ENCODE results near the gene PYHIN1. TPM values are rescaled to one million over a fixed set of nuclear protein-coding genes. Genes with fewer than 3 reads are reported as not detected.

PYHIN1 gene
- total and polyA plus RNA-seq, 2 of the 4 experiments (the other 2 are of a cell fraction) = not detected

GRCh38 chr1:158962983-158963382 is 31.6 kb downstream of the PYHIN1 start:
- ChIA-PET POLR2A (ENCODE audit: unreplicated experiment) (no interaction called here), CTCF (interaction anchor here (1.4 kb wide), 1 partner anchor 14 kb away, joined by 3 read pairs; no protein-coding TSS in a partner anchor)
- Histone ChIP-seq H3K27me3 (ENCODE audit: control insufficient read depth, insufficient read depth, low read length) (no peaks in the 10 kb centered on the region), H3K4me3 (ENCODE audit: insufficient read depth, low read depth, low read length) (no peak overlapping the region), H3K36me3 (ENCODE audit: control insufficient read depth, insufficient read depth, low read length) (no peaks in the 10 kb centered on the region), H3K9me1 (ENCODE audit: insufficient read depth, low read length) (no peaks in the 10 kb centered on the region), H2BK120ac (ENCODE audit: low read depth, low read length) (no peak overlapping the region), H4K8ac (ENCODE audit: low read depth in 2 of 2, low read length in 2 of 2) (no peak overlapping the region), H3K9ac (ENCODE audit: low read depth, low read length) (no peak overlapping the region), H3K4me2 (ENCODE audit: low read depth, low read length) (no peak overlapping the region), H2AK9ac (replicated peaks; ENCODE audit: low read depth, low read length, poor library complexity) (no peak overlapping the region), H2BK5ac (ENCODE audit: low read depth, low read length, poor library complexity, severe bottlenecking) (no peak overlapping the region), H3K18ac (ENCODE audit: low read depth, low read length) (no peak overlapping the region), H3K23ac (ENCODE audit: low read depth, low read length) (no peak overlapping the region), H4K5ac (ENCODE audit: low read depth, low read length) (no peak overlapping the region), H3K4ac (ENCODE audit: low read depth, low read length) (no peak overlapping the region), H3K14ac (replicated peaks; ENCODE audit: low read depth, low read length) (no peak overlapping the region), H4K91ac (ENCODE audit: insufficient read depth, low read depth, low read length) (no peak overlapping the region), H2AK5ac (ENCODE audit: low read depth, low read length) (no peak overlapping the region), H3K4me1 (ENCODE audit: control insufficient read depth, insufficient read depth, low read length) (no peaks in the 10 kb centered on the region), H3K79me1 (ENCODE audit: low read depth in 1 of 2, low read length in 2 of 2) (no peaks in the 10 kb centered on the region), H2BK15ac (ENCODE audit: low read depth, low read length) (no peak overlapping the region), H2AFZ (replicated peaks; ENCODE audit: low read length, poor library complexity) (no peak overlapping the region), H4K20me1 (ENCODE audit: insufficient read depth, low read length) (no peaks in the 10 kb centered on the region), H2BK20ac (ENCODE audit: low read depth, low read length) (no peak overlapping the region), H3K9me3 (ENCODE audit: control insufficient read depth, insufficient read depth, low read length) (no peaks in the 10 kb centered on the region), H3K27ac (ENCODE audit: insufficient read depth, low read length) (no peak overlapping the region), H3K56ac (ENCODE audit: extremely low read depth, insufficient read depth, low read length) (no peak overlapping the region)
- BruUV-seq (replicated peaks) = no TSS peak
- WGBS, 2 experiments (ENCODE audit: extremely low coverage in 2 of 2, insufficient read length in 1 of 2) = 40% methylated on average over 2 of the region's 5 CpGs; no CpG with 5 or more reads in 1 of the 2 experiments
- in situ Hi-C loops (cut with MboI; ENCODE audit: low sequenced_read_pairs) (no loop called here), dilution Hi-C loops (cut with HindIII; ENCODE audit: low sequenced_read_pairs, unreplicated experiment) (no loop called here), intact Hi-C loops (cut with micrococcal nuclease) (no loop called here)
- DNase-seq (no peak), ATAC-seq (ENCODE audit: low read depth) (no peak)
- TF ChIP-seq BHLHE40 (IDR thresholded peaks at IDR 0.05; ENCODE audit: low read depth, low read length) = no peak
- TF ChIP-seq CHD1 (IDR thresholded peaks at IDR 0.05; ENCODE audit: low read depth, low read length) = no peak
- no peak for TF ChIP-seq NFE2L2 (IDR thresholded peaks at IDR 0.05; ENCODE audit: low read depth, low read length)
- TF ChIP-seq SMC3 (IDR thresholded peaks at IDR 0.05; ENCODE audit: low read depth, low read length) = no peak
- no peak for TF ChIP-seq RFX5 (IDR thresholded peaks at IDR 0.05; ENCODE audit: low read depth, low read length)
- no peak for TF ChIP-seq MXI1 (IDR thresholded peaks at IDR 0.05; ENCODE audit: borderline replicate concordance, low read depth, low read length)
- TF ChIP-seq CTCF (conservative IDR thresholded peaks at IDR 0.05; ENCODE audit: low read depth, low read length) = no peak
- no peak for TF ChIP-seq POLR2A (IDR thresholded peaks at IDR 0.05; ENCODE audit: low read depth, low read length)
- no peak for TF ChIP-seq RAD21 (IDR thresholded peaks at IDR 0.05; ENCODE audit: low read length)
